Measurements from ENCODE around the gene PDLIM1.
"Not testable (repeated sequence)": the region's sequence is repeated elsewhere in the genome, so short reads cannot be mapped to it uniquely, and the experiment has no call there.

The PDLIM1 gene

GRCh38 chr10:95242581-95243317, 48.1 kb downstream of the PDLIM1 start:
- TF ChIP-seq ZFX (IDR thresholded peaks at IDR 0.05; ENCODE audit: borderline replicate concordance) (no peak), CTCF (IDR thresholded peaks at IDR 0.05) (peak; percentile 85)
- no peak overlapping the region for H3K27ac ChIP-seq

- TF ChIP-seq ZFX (IDR thresholded peaks at IDR 0.05; ENCODE audit: borderline replicate concordance) = no peak
- no peak for TF ChIP-seq CTCF (IDR thresholded peaks at IDR 0.05)
- H3K27ac ChIP-seq = no peak overlapping the region
Observed at GRCh38 chr10:95241533-95241932, 49.3 kb downstream of the PDLIM1 start.

- H3K27ac ChIP-seq = no peak overlapping the region
- no peak for TF ChIP-seq CTCF (IDR thresholded peaks at IDR 0.05)
- no peak for TF ChIP-seq ZFX (IDR thresholded peaks at IDR 0.05; ENCODE audit: borderline replicate concordance)
Observed at GRCh38 chr10:95240811-95241210, 50.0 kb downstream of the PDLIM1 start.

- H3K27ac ChIP-seq = not testable (repeated sequence)
Observed at GRCh38 chr10:95240096-95240495, 50.7 kb downstream of the PDLIM1 start.

- TF ChIP-seq ZFX (IDR thresholded peaks at IDR 0.05; ENCODE audit: borderline replicate concordance) (no peak), CTCF (IDR thresholded peaks at IDR 0.05) (no peak)
- no peak overlapping the region for H3K27ac ChIP-seq
Observed at GRCh38 chr10:95237376-95238170, 53.2 kb downstream of the PDLIM1 start.

- no peak overlapping the region for H3K27ac ChIP-seq
Observed at GRCh38 chr10:95236068-95236903, 54.5 kb downstream of the PDLIM1 start.

More at GRCh38 chr10:95236068-95236903, 54.5 kb downstream of the PDLIM1 start:
- TF ChIP-seq ZFX (IDR thresholded peaks at IDR 0.05; ENCODE audit: borderline replicate concordance) = no peak
- TF ChIP-seq CTCF (IDR thresholded peaks at IDR 0.05) = no peak
